ENCODE data around the gene NPAS1. TPM values are rescaled to one million over a fixed set of nuclear protein-coding genes. Genes with fewer than 3 reads are reported as not detected.
"Not testable (repeated sequence)": the region's sequence is repeated elsewhere in the genome, so short reads cannot be mapped to it uniquely, and the experiment has no call there.

The NPAS1 gene
- polyA plus RNA-seq, 6 donors from 2014 or later, result 0.19 to 0.61 (median 0.40) TPM; not detected in 2

DNA sequence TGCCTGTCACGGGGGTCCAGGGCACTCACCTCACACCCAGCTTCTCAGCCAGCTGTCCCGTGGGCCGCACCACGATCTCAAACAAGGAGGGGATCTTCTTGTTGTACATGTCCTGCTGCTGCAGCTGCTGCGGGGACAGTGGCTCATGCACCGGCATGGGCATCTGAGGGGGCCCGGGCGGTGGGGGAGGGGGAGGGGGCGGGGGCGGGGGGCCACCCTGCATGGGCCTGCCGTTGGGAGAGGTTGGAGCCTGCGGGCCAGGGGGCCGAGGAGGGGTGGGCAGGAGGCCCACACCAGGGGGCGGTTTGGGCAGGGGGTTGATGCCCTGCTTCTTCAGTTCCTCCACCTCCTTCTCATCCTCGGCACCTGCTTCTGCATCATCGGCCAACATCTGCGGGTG is 52.7 kb downstream of the NPAS1 start:
- no peak for ATAC-seq (ENCODE audit: low read depth in 2 of 2)
- DNase-seq, result no peak
- H3K4me3 Mint-ChIP-seq, result no peak overlapping the region
- no peaks in the 10 kb centered on the region for H3K27me3 Mint-ChIP-seq
- H3K36me3 Mint-ChIP-seq, result peaks cover 0 to 11% of the 10 kb centered on the region in 2 donors
- peaks cover 9 to 18% (median 10%) of the 10 kb centered on the region in 3 donors for H3K4me1 Mint-ChIP-seq
- no peak overlapping the region for H3K27ac Mint-ChIP-seq
- no peaks in the 10 kb centered on the region for H3K9me3 Mint-ChIP-seq

DNA sequence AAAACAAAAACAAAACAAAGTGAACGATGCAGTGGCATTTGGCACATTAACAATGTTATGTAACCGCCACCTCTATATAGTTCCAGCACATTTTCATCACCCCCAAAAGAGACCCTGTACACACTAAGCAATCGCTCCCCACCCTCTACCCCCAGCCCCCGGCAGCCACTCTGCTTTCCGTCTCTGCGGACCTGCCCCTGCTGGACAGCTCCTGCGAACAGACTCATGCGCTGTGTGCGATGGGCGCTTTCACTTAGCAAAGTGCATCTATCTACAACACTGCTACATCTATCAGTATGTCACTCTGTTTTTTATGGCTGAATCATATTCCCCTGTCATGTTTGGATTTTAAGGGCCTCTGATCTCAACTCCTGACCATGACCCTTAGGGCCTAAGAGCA is 53.9 kb downstream of the NPAS1 start:
- ATAC-seq (ENCODE audit: low read depth in 2 of 2), result no peak
- H3K4me3 Mint-ChIP-seq, result no peak overlapping the region

DNA sequence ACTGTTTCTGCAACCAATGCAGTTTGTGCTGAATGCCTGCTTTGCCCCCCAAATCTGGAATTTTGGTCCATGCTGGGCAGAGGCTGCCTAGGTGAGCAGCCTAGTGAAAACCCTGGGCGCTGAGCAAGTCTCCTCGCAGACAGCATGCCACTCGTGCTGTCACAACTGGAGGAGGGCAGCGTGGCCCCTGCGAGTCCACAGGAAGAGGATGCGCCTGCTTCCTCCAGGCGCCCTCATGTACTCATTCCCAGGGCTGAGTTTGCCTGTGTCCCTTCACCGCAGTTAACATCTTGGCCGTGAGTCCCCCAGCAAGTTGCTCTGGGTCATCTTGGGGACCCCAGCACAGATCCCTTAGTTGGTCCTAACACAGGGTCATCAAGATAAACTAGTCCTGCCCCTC is 55.0 kb downstream of the NPAS1 start:
- DNase-seq (no peak), ATAC-seq (ENCODE audit: low read depth in 2 of 2) (no peak)
- Mint-ChIP-seq H3K9me3 (no peaks in the 10 kb centered on the region), H3K27me3 (no peaks in the 10 kb centered on the region), H3K27ac (peak overlapping the region in 2 of 6 donors; percentile 42 to 57), H3K4me1 (peaks cover 9 to 18% (median 13%) of the 10 kb centered on the region in 3 donors), H3K36me3 (peaks cover 0 to 11% of the 10 kb centered on the region in 2 donors), H3K4me3 (no peak overlapping the region)

More for the DNA sequence above, 53.9 kb downstream of the NPAS1 start:
- DNase-seq, result no peak
- Mint-ChIP-seq H3K4me1 (peaks cover 9 to 18% (median 10%) of the 10 kb centered on the region in 3 donors), H3K36me3 (peaks cover 0 to 11% of the 10 kb centered on the region in 2 donors), H3K9me3 (no peaks in the 10 kb centered on the region), H3K27me3 (no peaks in the 10 kb centered on the region), H3K27ac (peak overlapping the region in 2 of 6 donors; percentile 44 to 50)

DNA sequence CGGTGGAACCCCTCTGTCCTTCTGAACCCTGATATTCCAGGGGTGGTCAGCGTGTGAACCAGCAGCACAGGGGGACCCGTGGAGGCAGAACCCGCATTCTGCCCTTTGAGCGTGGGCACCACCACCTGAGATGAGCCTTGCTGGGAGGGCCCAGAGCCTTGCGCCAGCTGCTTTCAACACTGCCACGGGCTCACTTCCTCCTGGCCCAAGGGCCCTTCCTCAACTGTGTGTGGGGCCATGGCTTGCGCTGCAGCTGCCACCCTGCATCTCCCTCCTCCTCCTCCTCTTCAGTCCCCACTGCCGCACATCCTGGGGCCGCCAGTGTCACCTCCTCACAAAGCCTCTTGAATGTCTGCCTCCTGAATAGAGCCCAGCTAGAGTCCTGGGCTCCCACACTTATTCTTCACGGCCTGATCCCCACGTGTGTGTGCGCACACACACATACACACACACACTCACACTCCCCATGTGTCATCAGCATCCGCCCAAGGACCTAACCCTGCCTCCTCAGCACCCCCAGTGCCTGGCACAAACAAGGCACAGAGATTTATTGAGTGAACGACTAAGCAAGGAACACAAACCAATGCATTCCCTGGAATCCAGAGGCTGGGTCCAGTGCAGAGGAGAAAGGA is 55.7 kb downstream of the NPAS1 start:
- peaks cover 0 to 11% of the 10 kb centered on the region in 2 donors for H3K36me3 Mint-ChIP-seq
- peak overlapping the region in 4 of 6 donors; percentile 9 to 95 (median 60) for H3K27ac Mint-ChIP-seq
- H3K9me3 Mint-ChIP-seq, result no peaks in the 10 kb centered on the region
- H3K27me3 Mint-ChIP-seq, result no peaks in the 10 kb centered on the region
- peaks cover 9 to 18% (median 13%) of the 10 kb centered on the region in 3 donors for H3K4me1 Mint-ChIP-seq
- DNase-seq (no peak), ATAC-seq (ENCODE audit: low read depth in 2 of 2) (no peak)
- H3K4me3 Mint-ChIP-seq, result peak overlapping the region in 2 of 8 donors; percentile 10 to 61

DNA sequence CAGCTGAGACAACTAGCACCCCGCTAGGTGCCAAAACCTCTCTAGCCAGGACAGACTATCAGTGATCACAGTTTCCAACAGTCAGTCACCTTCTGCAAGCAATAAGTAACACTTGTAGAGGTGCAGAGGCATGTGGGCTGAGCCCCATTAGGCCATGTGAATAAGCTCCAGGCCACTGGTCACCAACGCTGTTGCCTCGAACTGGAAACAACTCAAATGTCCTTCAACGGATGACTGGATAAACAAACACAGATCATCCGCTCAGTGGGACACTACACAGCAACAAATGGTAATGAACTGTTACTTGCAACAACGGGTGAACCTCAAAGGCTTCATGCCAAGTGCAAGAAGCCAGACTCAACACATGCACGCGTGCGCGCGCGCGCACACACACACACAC is 56.3 kb downstream of the NPAS1 start:
- no peak for ATAC-seq (ENCODE audit: low read depth in 2 of 2)
- Mint-ChIP-seq H3K9me3 (no peaks in the 10 kb centered on the region), H3K27me3 (no peaks in the 10 kb centered on the region), H3K36me3 (peaks cover 0 to 8% of the 10 kb centered on the region in 2 donors), H3K4me3 (peak overlapping the region in 1 of 8 donors; percentile 10), H3K4me1 (peaks cover 6 to 15% (median 13%) of the 10 kb centered on the region in 3 donors), H3K27ac (peak overlapping the region in 3 of 6 donors; percentile 29 to 95 (median 42))
- DNase-seq, result no peak

DNA sequence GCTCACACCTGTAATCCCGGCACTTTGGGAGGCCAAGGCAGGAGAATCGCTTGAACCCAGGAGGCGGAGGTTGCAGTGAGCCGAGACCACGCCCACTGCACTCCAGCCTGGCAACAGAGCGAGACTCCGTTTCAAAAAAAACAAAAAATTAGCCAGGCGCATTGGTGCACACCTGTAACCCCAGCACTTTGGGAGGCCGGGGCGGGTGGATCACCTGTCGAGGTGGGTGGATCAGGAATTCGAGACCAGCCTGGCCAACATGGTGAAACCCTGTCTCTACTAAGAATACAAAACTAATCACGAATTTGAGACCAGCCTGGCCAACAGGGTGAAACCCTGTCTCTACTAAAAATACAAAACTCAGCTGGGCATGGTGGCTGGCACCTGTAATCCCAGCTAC is 58.7 kb downstream of the NPAS1 start:
- not testable (repeated sequence) for H3K4me3 Mint-ChIP-seq; H3K36me3 Mint-ChIP-seq; H3K27ac Mint-ChIP-seq; DNase-seq; H3K27me3 Mint-ChIP-seq; H3K9me3 Mint-ChIP-seq; ATAC-seq (ENCODE audit: low read depth in 2 of 2)
- peaks cover 6 to 13% (median 12%) of the 10 kb centered on the region in 3 donors for H3K4me1 Mint-ChIP-seq

DNA sequence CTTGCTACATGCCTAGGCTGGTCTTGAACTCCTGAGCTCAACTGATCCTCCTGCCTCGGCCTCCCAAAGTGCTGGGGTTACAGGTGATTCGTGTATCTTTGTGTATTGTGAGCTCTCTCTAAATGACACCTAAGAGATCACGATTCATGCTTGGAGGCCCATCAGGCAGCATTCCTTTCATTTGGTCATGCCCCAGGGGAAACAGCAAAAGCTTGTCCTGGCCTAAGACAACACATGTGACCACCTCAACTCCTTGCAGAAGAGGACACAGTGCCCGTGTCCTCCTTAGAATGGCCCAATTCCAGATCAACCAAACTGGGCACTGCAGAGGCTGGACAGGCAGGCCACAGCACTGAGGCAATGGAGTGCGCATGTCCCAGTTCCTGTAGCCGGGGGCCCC is 61.5 kb downstream of the NPAS1 start:
- H3K27ac Mint-ChIP-seq, result peak overlapping the region in 1 of 6 donors; percentile 42
- H3K4me3 Mint-ChIP-seq, result no peak overlapping the region
- H3K27me3 Mint-ChIP-seq, result no peaks in the 10 kb centered on the region
- peaks cover 7 to 12% (median 9%) of the 10 kb centered on the region in 3 donors for H3K4me1 Mint-ChIP-seq
- H3K36me3 Mint-ChIP-seq, result peaks cover 4 to 14% of the 10 kb centered on the region in 2 donors
- no peaks in the 10 kb centered on the region for H3K9me3 Mint-ChIP-seq
- DNase-seq, result no peak
- ATAC-seq (ENCODE audit: low read depth in 2 of 2), result no peak

DNA sequence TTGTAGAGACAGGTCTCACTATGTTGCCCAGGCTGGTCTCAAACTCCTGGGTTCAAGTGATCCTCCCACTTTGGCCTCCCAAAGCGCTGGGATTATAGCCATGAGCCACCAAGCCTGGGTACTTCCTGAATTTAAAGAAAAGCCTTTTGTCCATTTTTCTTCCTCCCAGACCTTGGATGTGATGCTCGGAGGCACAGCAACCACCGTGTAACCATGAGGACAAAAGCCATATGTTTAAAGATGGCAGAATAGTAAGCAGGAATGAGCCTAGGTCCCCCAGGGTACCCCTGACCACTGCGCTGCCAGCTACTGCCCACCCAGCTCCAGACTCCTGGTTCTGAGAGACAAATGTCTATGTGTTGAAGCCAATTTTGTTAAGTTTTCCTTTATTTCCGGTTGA is 62.9 kb downstream of the NPAS1 start:
- Mint-ChIP-seq H3K36me3 (peaks cover 4 to 14% of the 10 kb centered on the region in 2 donors), H3K27ac (no peak overlapping the region), H3K4me1 (peaks cover 12 to 17% (median 15%) of the 10 kb centered on the region in 3 donors), H3K4me3 (no peak overlapping the region), H3K27me3 (no peaks in the 10 kb centered on the region), H3K9me3 (no peaks in the 10 kb centered on the region)
- ATAC-seq (ENCODE audit: low read depth in 2 of 2) (no peak), DNase-seq (no peak)

DNA sequence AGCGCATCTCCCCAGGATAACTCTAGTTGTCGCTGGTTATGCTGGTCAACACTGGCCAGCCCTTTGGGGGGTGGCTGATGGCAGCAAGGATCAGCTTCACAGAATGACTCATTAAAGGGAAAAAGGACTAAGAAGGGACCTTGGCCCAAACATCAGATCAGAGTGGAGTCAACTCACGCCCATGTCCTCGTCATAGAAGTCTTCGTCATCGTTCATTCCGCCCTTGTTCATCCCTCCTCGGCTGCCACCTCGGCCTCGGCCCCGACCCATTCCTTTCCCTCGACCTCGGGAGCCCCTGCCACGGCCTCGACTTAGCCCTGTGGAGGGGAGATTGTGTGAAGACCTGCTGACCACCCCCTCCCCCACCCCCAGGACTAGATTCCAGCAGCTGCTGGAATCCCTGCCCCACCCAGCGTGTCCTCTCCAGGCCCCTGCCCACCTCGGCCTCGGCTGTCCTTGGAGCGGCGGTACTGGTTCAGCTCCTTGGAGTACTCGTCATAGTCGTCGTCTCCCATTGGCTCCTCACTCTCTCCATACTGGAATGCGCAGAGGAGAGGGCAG is 65.3 kb downstream of the NPAS1 start:
- Mint-ChIP-seq H3K9me3 (no peaks in the 10 kb centered on the region), H3K36me3 (peaks cover 4 to 14% of the 10 kb centered on the region in 2 donors), H3K4me1 (peaks cover 12 to 15% (median 15%) of the 10 kb centered on the region in 3 donors), H3K4me3 (no peak overlapping the region), H3K27me3 (no peaks in the 10 kb centered on the region), H3K27ac (peak overlapping the region in 4 of 6 donors; percentile 15 to 72 (median 50))
- DNase-seq, result no peak
- no peak for ATAC-seq (ENCODE audit: low read depth in 2 of 2)

DNA sequence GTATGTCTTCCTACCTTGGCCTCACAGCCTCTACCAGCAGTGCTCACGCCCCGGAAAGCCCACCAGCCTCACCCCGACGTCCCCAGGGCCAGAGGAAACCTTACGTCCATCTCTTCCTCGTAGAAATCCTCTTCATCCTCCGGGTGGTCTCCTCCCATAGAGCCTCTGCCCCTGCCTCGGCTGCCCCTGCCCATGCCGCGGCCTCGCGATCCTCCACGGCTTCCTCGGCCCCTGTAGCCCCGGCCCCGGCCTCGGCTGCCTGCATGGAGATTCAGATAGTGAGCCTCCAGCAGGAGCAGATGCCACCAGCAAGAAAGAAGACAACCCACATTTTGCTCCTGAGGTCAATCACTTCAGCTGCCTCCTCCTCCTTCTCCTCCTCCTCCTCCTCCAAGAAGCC is 66.6 kb downstream of the NPAS1 start:
- Mint-ChIP-seq H3K4me3 (no peak overlapping the region), H3K27ac (peak overlapping the region in 3 of 6 donors; percentile 24 to 79 (median 42)), H3K27me3 (no peaks in the 10 kb centered on the region), H3K9me3 (no peaks in the 10 kb centered on the region), H3K4me1 (peaks cover 15 to 16% (median 15%) of the 10 kb centered on the region in 3 donors), H3K36me3 (peaks cover 4 to 14% of the 10 kb centered on the region in 2 donors)
- no peak for ATAC-seq (ENCODE audit: low read depth in 2 of 2)
- no peak for DNase-seq

DNA sequence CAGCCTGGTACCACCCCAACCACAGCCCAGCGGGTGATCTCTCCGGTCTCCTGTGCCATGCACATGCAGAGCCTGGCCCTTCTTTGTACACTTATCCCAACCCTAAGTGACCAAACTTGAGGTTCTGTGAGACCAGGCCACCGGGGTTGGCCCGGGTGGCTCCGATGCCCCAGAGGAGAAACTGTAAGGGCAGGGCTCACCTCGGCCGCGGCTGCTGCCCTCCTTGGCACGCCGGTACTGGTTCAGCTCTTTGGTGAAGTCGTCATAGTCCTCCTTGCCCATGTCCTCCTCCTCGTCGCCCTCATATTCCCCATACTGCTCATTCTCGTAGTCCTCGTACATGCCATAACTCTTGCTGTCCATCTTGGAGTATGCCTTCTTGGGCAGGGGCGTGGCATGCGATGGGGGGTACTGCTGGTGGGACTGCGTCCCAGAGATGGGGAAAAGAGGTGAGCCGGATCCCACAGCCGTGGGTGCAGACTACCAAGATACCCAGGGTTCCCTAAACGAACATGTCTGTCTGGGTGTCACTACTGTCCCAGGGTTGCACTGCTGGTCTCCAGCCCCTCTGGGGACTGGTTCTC is 70.2 kb downstream of the NPAS1 start:
- H3K36me3 Mint-ChIP-seq, result peaks cover 0 to 11% of the 10 kb centered on the region in 2 donors

DNA sequence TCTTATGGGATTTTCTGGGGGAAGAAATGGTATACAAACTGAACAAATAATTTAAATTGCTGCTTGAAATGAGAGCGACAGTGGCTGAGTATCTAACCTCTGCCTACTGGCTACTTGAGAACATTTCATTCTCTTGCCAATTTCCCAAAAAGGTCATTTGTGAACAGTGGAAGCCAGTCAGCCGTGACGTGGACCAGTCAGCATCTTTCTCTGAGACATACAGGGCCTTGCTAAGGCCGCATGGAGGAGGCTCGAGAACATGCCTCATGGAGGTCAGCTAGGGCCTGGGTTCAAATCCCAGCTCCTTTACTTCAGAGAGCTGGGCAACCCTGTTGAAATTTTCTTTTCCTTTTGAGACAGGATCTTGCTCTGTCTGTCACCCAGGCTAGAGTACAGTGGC is 73.6 kb downstream of the NPAS1 start:
- Mint-ChIP-seq H3K27ac (peak overlapping the region in 3 of 6 donors; percentile 24 to 83 (median 24)), H3K9me3 (no peaks in the 10 kb centered on the region), H3K4me3 (no peak overlapping the region), H3K27me3 (no peaks in the 10 kb centered on the region), H3K4me1 (peaks cover 19 to 26% (median 21%) of the 10 kb centered on the region in 3 donors), H3K36me3 (peaks cover 0 to 9% of the 10 kb centered on the region in 2 donors)
- no peak for DNase-seq
- no peak for ATAC-seq (ENCODE audit: low read depth in 2 of 2)

More for the DNA sequence above, 70.2 kb downstream of the NPAS1 start:
- Mint-ChIP-seq H3K27ac (peak overlapping the region in 3 of 6 donors; percentile 12 to 59 (median 52)), H3K9me3 (no peaks in the 10 kb centered on the region), H3K4me1 (peaks cover 20 to 21% (median 20%) of the 10 kb centered on the region in 3 donors), H3K27me3 (no peaks in the 10 kb centered on the region), H3K4me3 (no peak overlapping the region)
- ATAC-seq (ENCODE audit: low read depth in 2 of 2) (no peak), DNase-seq (no peak)

DNA sequence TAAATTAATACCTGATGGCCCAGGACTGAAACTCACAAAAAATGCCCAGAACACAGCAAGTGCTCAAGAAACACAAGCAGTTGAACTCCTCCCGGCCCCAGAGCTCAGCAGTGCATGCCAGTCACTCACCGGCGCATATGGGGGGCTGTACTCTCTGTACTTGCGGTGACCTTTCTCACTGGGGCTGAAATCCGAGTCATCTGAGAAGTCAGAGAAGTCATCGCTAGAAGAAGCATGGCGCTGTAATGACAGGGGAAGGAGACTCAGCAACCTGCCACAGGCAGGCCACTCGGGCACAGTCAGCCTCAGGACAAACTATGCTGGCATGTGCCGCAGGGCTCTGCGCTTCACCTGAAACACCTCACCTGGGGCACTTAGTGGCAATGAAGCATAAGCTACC is 74.2 kb downstream of the NPAS1 start:
- Mint-ChIP-seq H3K27ac (peak overlapping the region in 3 of 6 donors; percentile 24 to 83 (median 64)), H3K9me3 (no peaks in the 10 kb centered on the region), H3K4me3 (no peak overlapping the region), H3K36me3 (peaks cover 0 to 9% of the 10 kb centered on the region in 2 donors), H3K4me1 (peaks cover 24 to 30% (median 25%) of the 10 kb centered on the region in 3 donors), H3K27me3 (no peaks in the 10 kb centered on the region)
- no peak for DNase-seq
- peak; percentile 48 to 83 for ATAC-seq (ENCODE audit: low read depth in 2 of 2)
